BJ (cell line): ENCODE measurements around the gene HSPB6. TPM values are rescaled to one million over a fixed set of nuclear protein-coding genes. Genes with fewer than 3 reads are reported as not detected.
"Not testable (repeated sequence)": the region's sequence is repeated elsewhere in the genome, so short reads cannot be mapped to it uniquely, and the experiment has no call there.

ENCODE experiments used
- CTCF ChIA-PET: fragments of 350-600 bp; formaldehyde crosslinking; extraction: SDS; loops from one replicate; lab custom pipeline; 2021; ENCODE audit warnings: antibody characterized with exemption, inconsistent platforms; lab: Yijun Ruan, JAX
- POLR2A ChIA-PET: fragments of 300-600 bp; sonication (Branson Sonifier 250); formaldehyde crosslinking; extraction: SDS; loops from one replicate; lab custom pipeline; 2021; ENCODE audit warnings: antibody characterized with exemption; lab: Charles Lee
- DNase-seq: peaks from one replicate; pipeline ENCODE4 v3.0.0-alpha.2; 2011; ENCODE audit warnings: low read depth
- H3K27me3 ChIP-seq: 2 replicates; pipeline ENCODE4 v1.6.0; 2011; ENCODE audit warnings: low read length; ENCODE audit not compliant: control insufficient read depth, insufficient read depth
- H3K36me3 ChIP-seq: 2 replicates; pipeline ENCODE4 v1.5.1; 2011; ENCODE audit warnings: low read length; ENCODE audit not compliant: control insufficient read depth, insufficient read depth
- H3K4me3 ChIP-seq: 2 replicates; pipeline ENCODE4 v1.5.1; 2011; ENCODE audit warnings: low read depth, mild to moderate bottlenecking, control low read depth, low read length
- CTCF ChIP-seq: IDR thresholded peaks from 2 replicates; pipeline ENCODE4 v1.5.1; 2011; ENCODE audit warnings: low read depth, mild to moderate bottlenecking, control low read depth, inconsistent platforms, low read length, moderate library complexity; ENCODE audit not compliant: insufficient read depth
- polyA plus RNA-seq: library from polyadenylated mRNA; depleted of rRNA; stranded (reverse); fragments of >200 nt; gene quantifications from 2 replicates; pipeline ENCODE4 v1.2.3, GENCODE V29; 2011

HSPB6 gene
- polyA plus RNA-seq, 1 experiment = 21.0 TPM

- TF ChIP-seq CTCF = no peak
- ChIA-PET CTCF (no interaction called here), POLR2A (no interaction called here)
- Histone ChIP-seq H3K27me3 (peaks cover 10% of the 10 kb centered on the region; the same call in 1 of the 2 replicates), H3K4me3 (no peak overlapping the region), H3K36me3 (no peaks in the 10 kb centered on the region)
- DNase-seq = no peak
Measured at GRCh38 chr19:35796645-35797542, 40.1 kb upstream of the HSPB6 start.

- H3K4me3 ChIP-seq, CTCF ChIA-PET, DNase-seq, H3K27me3 ChIP-seq, POLR2A ChIA-PET, H3K36me3 ChIP-seq: not testable (repeated sequence)
Measured at GRCh38 chr19:35795564-35795963, 38.7 kb upstream of the HSPB6 start.

GRCh38 chr19:35793381-35794165 is 36.7 kb upstream of the HSPB6 start:
- ChIA-PET POLR2A (no interaction called here), CTCF (no interaction called here)
- DNase-seq = no peak
- no peak for TF ChIP-seq CTCF
- no peaks in the 10 kb centered on the region for H3K36me3 ChIP-seq
- no peak overlapping the region for H3K4me3 ChIP-seq
- H3K27me3 ChIP-seq = peaks cover 8% of the 10 kb centered on the region; the same call in 1 of the 2 replicates

- CTCF ChIA-PET = no interaction called here
- H3K4me3 ChIP-seq = no peak overlapping the region
Measured at GRCh38 chr19:35792888-35793287, 36.1 kb upstream of the HSPB6 start.

GRCh38 chr19:35792312-35792711 is 35.5 kb upstream of the HSPB6 start:
- H3K27me3 ChIP-seq = peaks cover 5% of the 10 kb centered on the region; the same call in 1 of the 2 replicates
- POLR2A ChIA-PET = no interaction called here

More at GRCh38 chr19:35792888-35793287, 36.1 kb upstream of the HSPB6 start:
- no peak for DNase-seq
- POLR2A ChIA-PET = no interaction called here
- Histone ChIP-seq H3K27me3 (peaks cover 8% of the 10 kb centered on the region; the same call in 1 of the 2 replicates), H3K36me3 (no peaks in the 10 kb centered on the region)
- TF ChIP-seq CTCF = no peak

More at GRCh38 chr19:35792312-35792711, 35.5 kb upstream of the HSPB6 start:
- no peak for DNase-seq
- no peak for TF ChIP-seq CTCF
- Histone ChIP-seq H3K36me3 (no peaks in the 10 kb centered on the region), H3K4me3 (no peak overlapping the region)
- CTCF ChIA-PET = no interaction called here
